Measurements from ENCODE around the gene OPA1.

DNA sequence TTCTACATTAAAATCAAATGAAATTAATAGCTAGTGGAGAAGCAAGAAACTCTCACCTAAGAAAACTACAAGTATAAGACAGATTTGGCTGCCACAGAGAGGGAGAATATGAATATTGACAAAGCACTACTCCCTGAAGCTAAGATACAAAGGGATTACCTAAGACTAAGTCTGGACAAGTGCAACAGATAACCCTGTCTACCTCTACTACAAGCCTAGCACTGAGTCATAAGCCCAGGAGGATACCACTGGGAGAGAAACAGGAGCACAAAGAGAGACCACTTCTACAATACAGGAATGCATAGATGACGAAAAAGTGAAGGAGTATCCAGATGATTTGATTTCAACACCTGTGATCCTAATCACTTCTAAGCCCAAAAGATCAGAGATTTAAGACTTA, 48.7 kb upstream of the OPA1 start:
- TF ChIP-seq EZH2 (optimal IDR thresholded peaks at IDR 0.05; ENCODE audit: low read depth, low read length) (no peak), EZH2phosphoT487 (IDR thresholded peaks at IDR 0.05; ENCODE audit: low read length) (no peak)
